ENCODE results near the gene HLA-DRA.

DNA sequence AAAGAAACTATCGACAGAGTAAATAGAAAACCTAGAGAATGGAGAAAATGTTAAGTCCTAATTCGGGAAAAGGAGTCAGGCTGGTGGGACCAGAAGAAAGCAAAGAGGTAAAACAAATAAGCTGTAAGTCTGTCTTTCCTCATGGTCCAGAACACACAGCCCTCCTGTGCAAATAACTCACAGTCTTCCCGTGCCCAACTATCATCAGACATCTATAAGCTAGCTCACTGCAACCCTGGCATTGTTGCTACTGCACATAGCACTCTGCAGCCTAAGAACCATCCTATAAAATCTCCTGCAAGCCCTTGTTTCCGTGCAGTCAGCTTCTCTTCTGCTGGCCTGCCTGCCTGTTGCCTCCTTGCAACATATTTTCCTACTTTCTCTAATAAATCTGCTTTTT, 17.4 kb downstream of the HLA-DRA start:
- TF ChIP-seq, protein P1, sequence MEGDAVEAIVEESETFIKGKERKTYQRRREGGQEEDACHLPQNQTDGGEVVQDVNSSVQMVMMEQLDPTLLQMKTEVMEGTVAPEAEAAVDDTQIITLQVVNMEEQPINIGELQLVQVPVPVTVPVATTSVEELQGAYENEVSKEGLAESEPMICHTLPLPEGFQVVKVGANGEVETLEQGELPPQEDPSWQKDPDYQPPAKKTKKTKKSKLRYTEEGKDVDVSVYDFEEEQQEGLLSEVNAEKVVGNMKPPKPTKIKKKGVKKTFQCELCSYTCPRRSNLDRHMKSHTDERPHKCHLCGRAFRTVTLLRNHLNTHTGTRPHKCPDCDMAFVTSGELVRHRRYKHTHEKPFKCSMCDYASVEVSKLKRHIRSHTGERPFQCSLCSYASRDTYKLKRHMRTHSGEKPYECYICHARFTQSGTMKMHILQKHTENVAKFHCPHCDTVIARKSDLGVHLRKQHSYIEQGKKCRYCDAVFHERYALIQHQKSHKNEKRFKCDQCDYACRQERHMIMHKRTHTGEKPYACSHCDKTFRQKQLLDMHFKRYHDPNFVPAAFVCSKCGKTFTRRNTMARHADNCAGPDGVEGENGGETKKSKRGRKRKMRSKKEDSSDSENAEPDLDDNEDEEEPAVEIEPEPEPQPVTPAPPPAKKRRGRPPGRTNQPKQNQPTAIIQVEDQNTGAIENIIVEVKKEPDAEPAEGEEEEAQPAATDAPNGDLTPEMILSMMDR (IDR thresholded peaks at IDR 0.05 in 4 of 5, conservative IDR thresholded peaks at IDR 0.05 in 1 of 5): no peak
- TF ChIP-seq POLR2A (IDR thresholded peaks at IDR 0.05): no peak

Data from gastrocnemius medialis (tissue), 4 donors.